Nephron (organoid): ENCODE results near the gene HIPK2.
"Not testable (repeated sequence)": the region's sequence is repeated elsewhere in the genome, so short reads cannot be mapped to it uniquely, and the experiment has no call there.

Experiments used
- H3K27ac Mint-ChIP-seq, 3 experiments: 2 replicates each; pipeline ENCODE4 v1.8.0; 2020; ENCODE audit warnings: mixed read lengths in 3 of 3, mild to moderate bottlenecking in 2 of 3, moderate library complexity in 1 of 3
- H3K27me3 Mint-ChIP-seq: 2 replicates; pipeline ENCODE4 v1.8.0; 2021; ENCODE audit warnings: low read depth, mild to moderate bottlenecking, moderate library complexity, mixed read lengths
- H3K36me3 Mint-ChIP-seq: 2 replicates; pipeline ENCODE4 v1.8.0; 2020; ENCODE audit warnings: low read depth, mixed read lengths
- H3K4me1 Mint-ChIP-seq: 2 replicates; pipeline ENCODE4 v1.8.0; 2020; ENCODE audit warnings: mixed read lengths
- H3K4me3 Mint-ChIP-seq, 3 experiments: 2 replicates each; pipeline ENCODE4 v1.8.0; 2020; ENCODE audit warnings: mild to moderate bottlenecking in 3 of 3, mixed read lengths in 3 of 3, moderate library complexity in 2 of 3
- H3K9me3 Mint-ChIP-seq: 2 replicates; pipeline ENCODE4 v1.8.0; 2020; ENCODE audit warnings: mixed read lengths
- CTCF ChIP-seq, 3 experiments: fragments of 200-600 bp; sonication (generic); IDR thresholded peaks; one replicate each; pipeline ENCODE4 v1.5.0; 2021; ENCODE audit warnings: antibody characterized with exemption in 3 of 3; ENCODE audit not compliant: unreplicated experiment in 3 of 3

HIPK2 gene

GRCh38 chr7:139613971-139614411, 163.8 kb downstream of the HIPK2 start:
- Mint-ChIP-seq H3K4me1 (peaks cover 3% of the 10 kb centered on the region), H3K27ac (peak overlapping the region in 1 of 3 experiments; percentile 7), H3K36me3 (peaks cover 90% of the 10 kb centered on the region), H3K9me3 (no peaks in the 10 kb centered on the region), H3K27me3 (no peaks in the 10 kb centered on the region), H3K4me3 (no peak overlapping the region)
- TF ChIP-seq CTCF (IDR thresholded peaks at IDR 0.05; ENCODE audit: unreplicated experiment in 3 of 3) = no peak

DNA sequence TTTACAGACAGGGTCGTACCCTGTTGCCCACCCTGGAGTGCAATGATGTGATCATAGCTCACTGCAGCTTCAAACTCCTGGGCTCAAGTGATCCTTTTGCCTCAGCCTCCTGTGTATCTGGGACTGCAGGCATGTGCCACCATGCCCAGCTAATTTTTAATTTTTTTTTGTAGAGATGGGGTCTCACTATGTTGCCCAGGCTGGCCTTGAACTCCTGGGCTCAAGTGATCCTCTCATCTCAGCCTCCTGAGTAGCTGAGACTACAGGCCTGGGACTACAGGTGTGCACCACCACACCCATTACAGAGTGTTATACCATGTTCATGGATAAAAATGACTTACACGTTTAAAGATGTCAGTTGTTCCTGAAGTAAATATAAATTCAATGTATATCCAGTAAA, 166.2 kb downstream of the HIPK2 start:
- not testable (repeated sequence) for H3K4me1 Mint-ChIP-seq, H3K27me3 Mint-ChIP-seq, H3K9me3 Mint-ChIP-seq, H3K27ac Mint-ChIP-seq, H3K4me3 Mint-ChIP-seq
- peaks cover 88% of the 10 kb centered on the region for H3K36me3 Mint-ChIP-seq

- H3K9me3 Mint-ChIP-seq = no peaks in the 10 kb centered on the region
- TF ChIP-seq CTCF (IDR thresholded peaks at IDR 0.05; ENCODE audit: unreplicated experiment in 3 of 3) = no peak
- H3K27me3 Mint-ChIP-seq = no peaks in the 10 kb centered on the region
- H3K27ac Mint-ChIP-seq = no peak overlapping the region
- no peak overlapping the region for H3K4me3 Mint-ChIP-seq
- no peaks in the 10 kb centered on the region for H3K4me1 Mint-ChIP-seq
- H3K36me3 Mint-ChIP-seq = peaks cover 87% of the 10 kb centered on the region
Observed at GRCh38 chr7:139610595-139610994, 167.2 kb downstream of the HIPK2 start.

- H3K27me3 Mint-ChIP-seq = no peaks in the 10 kb centered on the region
- no peak overlapping the region for H3K4me3 Mint-ChIP-seq
- peaks cover 9% of the 10 kb centered on the region for H3K4me1 Mint-ChIP-seq
Observed at GRCh38 chr7:139603896-139604295, 173.9 kb downstream of the HIPK2 start.

GRCh38 chr7:139603282-139603681, 174.5 kb downstream of the HIPK2 start:
- Mint-ChIP-seq H3K36me3 (peaks cover 52% of the 10 kb centered on the region), H3K27ac (no peak overlapping the region), H3K27me3 (no peaks in the 10 kb centered on the region), H3K4me1 (peaks cover 9% of the 10 kb centered on the region), H3K9me3 (no peaks in the 10 kb centered on the region), H3K4me3 (no peak overlapping the region)
- TF ChIP-seq CTCF (IDR thresholded peaks at IDR 0.05; ENCODE audit: unreplicated experiment in 3 of 3) = no peak

More at GRCh38 chr7:139603896-139604295, 173.9 kb downstream of the HIPK2 start:
- no peak for TF ChIP-seq CTCF (IDR thresholded peaks at IDR 0.05; ENCODE audit: unreplicated experiment in 3 of 3)
- H3K9me3 Mint-ChIP-seq = no peaks in the 10 kb centered on the region
- peaks cover 51% of the 10 kb centered on the region for H3K36me3 Mint-ChIP-seq
- H3K27ac Mint-ChIP-seq = peak overlapping the region in 1 of 3 experiments; percentile 65

DNA sequence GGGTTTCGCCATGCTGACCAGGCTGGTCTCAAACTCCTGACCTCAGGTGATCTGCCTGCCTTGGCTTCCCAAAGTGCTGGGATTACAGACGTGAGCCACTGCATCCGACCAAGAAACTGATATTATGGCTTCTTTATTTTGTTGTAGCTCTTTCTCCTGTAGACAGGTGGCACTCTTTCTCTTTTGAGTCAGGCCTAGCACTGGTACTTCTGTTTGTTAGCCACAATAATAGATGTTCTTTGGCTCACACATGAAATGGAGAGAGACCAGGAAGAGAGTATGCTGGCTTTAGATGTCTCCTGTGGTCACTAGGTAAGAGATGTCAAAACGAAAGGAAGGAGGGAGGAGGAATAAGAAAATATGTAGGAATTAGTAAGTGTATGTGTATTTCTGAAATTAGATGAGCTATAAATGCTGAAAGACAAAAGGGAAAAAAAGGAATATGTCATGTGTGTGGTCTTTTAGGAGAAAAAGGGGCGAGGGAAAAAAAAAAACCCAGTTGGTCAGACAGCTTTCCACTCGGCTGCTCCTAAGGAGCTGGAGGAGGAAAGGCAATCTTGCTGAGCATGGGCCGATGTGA, 175.6 kb downstream of the HIPK2 start:
- Mint-ChIP-seq H3K4me1 (peaks cover 9% of the 10 kb centered on the region), H3K36me3 (peaks cover 48% of the 10 kb centered on the region), H3K27ac (no peak overlapping the region), H3K27me3 (no peaks in the 10 kb centered on the region), H3K4me3 (no peak overlapping the region), H3K9me3 (no peaks in the 10 kb centered on the region)
- peak; percentile 50 to 67 (median 60) for TF ChIP-seq CTCF (IDR thresholded peaks at IDR 0.05; ENCODE audit: unreplicated experiment in 3 of 3)
